Measurements from ENCODE around the gene DNAJC17. TPM values are rescaled to one million over a fixed set of nuclear protein-coding genes. Genes with fewer than 3 reads are reported as not detected.

The DNAJC17 gene
- total RNA-seq, 1 experiment from 2014 or later, result 34.5 TPM

- Histone ChIP-seq H3K9me3 (ENCODE audit: low read depth, low read length, poor library complexity, severe bottlenecking) (no peaks in the 10 kb centered on the region), H3K27me3 (replicated peaks; ENCODE audit: insufficient read depth, low read depth, low read length, poor library complexity) (no peaks in the 10 kb centered on the region), H3K4me1 (ENCODE audit: insufficient read depth, low read length, poor library complexity, severe bottlenecking) (peaks cover 35% of the 10 kb centered on the region), H3K27ac (ENCODE audit: low read depth, low read length, poor library complexity, severe bottlenecking) (no peak overlapping the region), H3K36me3 (ENCODE audit: insufficient read depth, low read length, poor library complexity, severe bottlenecking) (peaks cover 25% of the 10 kb centered on the region), H3K4me3 (ENCODE audit: low read depth, low read length, poor library complexity, severe bottlenecking) (no peak overlapping the region)
- intact Hi-C loops (cut with micrococcal nuclease; ENCODE audit: unreplicated experiment), result no loop called here
- CTCF ChIA-PET, result no interaction called here
- POLR2A ChIA-PET (ENCODE audit: low non-redundant PET), result no interaction called here
- no TSS peak for BruUV-seq (replicated peaks)
- TF ChIP-seq CTCF (conservative IDR thresholded peaks at IDR 0.05; ENCODE audit: low read depth, low read length) (no peak), EZH2 (IDR thresholded peaks at IDR 0.05; ENCODE audit: borderline replicate concordance, low read depth, low read length, poor library complexity, severe bottlenecking) (no peak)
- no peak for DNase-seq (ENCODE audit: low spot score)
Observed at GRCh38 chr15:40750885-40751284, 56.4 kb downstream of the DNAJC17 start.

- Histone ChIP-seq H3K9me3 (ENCODE audit: low read depth, low read length, poor library complexity, severe bottlenecking) (no peaks in the 10 kb centered on the region), H3K4me3 (ENCODE audit: low read depth, low read length, poor library complexity, severe bottlenecking) (no peak overlapping the region), H3K36me3 (ENCODE audit: insufficient read depth, low read length, poor library complexity, severe bottlenecking) (peaks cover 31% of the 10 kb centered on the region), H3K27me3 (replicated peaks; ENCODE audit: insufficient read depth, low read depth, low read length, poor library complexity) (no peaks in the 10 kb centered on the region), H3K4me1 (ENCODE audit: insufficient read depth, low read length, poor library complexity, severe bottlenecking) (peaks cover 26% of the 10 kb centered on the region), H3K27ac (ENCODE audit: low read depth, low read length, poor library complexity, severe bottlenecking) (no peak overlapping the region)
- POLR2A ChIA-PET (ENCODE audit: low non-redundant PET), result no interaction called here
- intact Hi-C loops (cut with micrococcal nuclease; ENCODE audit: unreplicated experiment), result no loop called here
- TF ChIP-seq CTCF (conservative IDR thresholded peaks at IDR 0.05; ENCODE audit: low read depth, low read length), result no peak
- TF ChIP-seq EZH2 (IDR thresholded peaks at IDR 0.05; ENCODE audit: borderline replicate concordance, low read depth, low read length, poor library complexity, severe bottlenecking), result no peak
- CTCF ChIA-PET, result no interaction called here
- no TSS peak for BruUV-seq (replicated peaks)
- no peak for DNase-seq (ENCODE audit: low spot score)
Observed at GRCh38 chr15:40749151-40749630, 58.1 kb downstream of the DNAJC17 start.

DNA sequence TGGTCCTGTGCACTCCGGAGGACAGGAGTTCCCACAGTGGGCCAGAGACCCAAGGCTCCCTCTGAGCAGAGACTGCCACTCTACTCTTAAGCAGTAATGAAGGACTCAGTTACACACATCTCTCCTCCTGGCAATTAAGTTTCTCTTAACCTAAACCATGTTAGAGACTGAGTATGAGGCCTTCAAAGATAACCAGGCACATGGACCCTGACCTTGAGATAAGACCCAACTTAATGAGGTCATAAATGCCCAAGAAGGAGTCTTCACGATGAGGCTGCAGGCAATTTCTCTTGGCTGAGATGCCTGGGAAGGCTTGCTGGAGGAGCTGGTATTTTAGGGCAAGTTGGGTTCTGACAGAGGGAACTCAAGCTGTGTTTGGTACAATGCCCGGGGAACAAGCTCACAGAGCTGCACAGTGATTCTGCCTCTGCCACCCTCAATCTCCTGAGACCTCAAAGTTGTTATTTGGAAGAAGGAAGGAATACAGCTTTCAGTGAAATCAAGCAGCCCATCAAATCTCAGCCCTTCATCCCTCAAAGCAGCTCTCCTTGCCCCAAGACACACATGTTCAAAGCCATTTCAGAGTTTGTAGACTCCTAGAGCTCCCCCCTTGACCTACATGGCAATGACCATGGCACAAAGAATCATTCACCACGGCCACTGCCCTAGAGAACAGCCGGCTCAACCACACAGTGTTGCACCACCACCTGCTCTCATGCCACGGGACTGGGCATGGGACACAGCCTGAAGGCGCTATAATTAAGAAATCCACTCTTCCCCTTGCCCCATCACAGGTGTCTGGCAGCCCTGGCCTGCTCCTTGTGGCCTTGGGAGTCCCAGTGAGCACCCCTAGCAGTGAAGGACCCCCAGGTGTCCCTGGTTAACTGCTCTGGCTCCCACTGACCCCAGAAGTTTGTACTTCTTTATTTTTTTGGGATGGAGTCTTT lies 59.3 kb downstream of the DNAJC17 start:
- Histone ChIP-seq H3K9me3 (ENCODE audit: low read depth, low read length, poor library complexity, severe bottlenecking) (no peaks in the 10 kb centered on the region), H3K36me3 (ENCODE audit: insufficient read depth, low read length, poor library complexity, severe bottlenecking) (peaks cover 43% of the 10 kb centered on the region), H3K4me1 (ENCODE audit: insufficient read depth, low read length, poor library complexity, severe bottlenecking) (peaks cover 19% of the 10 kb centered on the region), H3K4me3 (ENCODE audit: low read depth, low read length, poor library complexity, severe bottlenecking) (no peak overlapping the region), H3K27me3 (replicated peaks; ENCODE audit: insufficient read depth, low read depth, low read length, poor library complexity) (no peaks in the 10 kb centered on the region), H3K27ac (ENCODE audit: low read depth, low read length, poor library complexity, severe bottlenecking) (peak overlapping the region; percentile 73)
- POLR2A ChIA-PET (ENCODE audit: low non-redundant PET), result interaction anchor here (0.6 kb wide), 1 partner anchor 40 kb away, joined by 4 read pairs; no protein-coding TSS in a partner anchor
- TF ChIP-seq EZH2 (IDR thresholded peaks at IDR 0.05; ENCODE audit: borderline replicate concordance, low read depth, low read length, poor library complexity, severe bottlenecking) (no peak), CTCF (conservative IDR thresholded peaks at IDR 0.05; ENCODE audit: low read depth, low read length) (no peak)
- intact Hi-C loops (cut with micrococcal nuclease; ENCODE audit: unreplicated experiment), result loop anchor here (2.0 kb wide), 2 partner anchors 111 to 145 kb away; no protein-coding TSS in a partner anchor
- CTCF ChIA-PET, result interaction anchor here (0.6 to 1.5 kb wide), 5 partner anchors 17 to 1652 kb away, joined by 3 to 6 read pairs (median 3); partner anchors contain the start of genes DNAJC17, VPS18 and ZFYVE19
- BruUV-seq (replicated peaks), result no TSS peak
- peak; percentile 46 for DNase-seq (ENCODE audit: low spot score)

Measured in A673 (cell line).